NCI-H146 treated with DMSO at 0.1 percent for 48 hours (cell line): ENCODE data around the gene GAGE2A.
"Not testable (repeated sequence)": the region's sequence is repeated elsewhere in the genome, so short reads cannot be mapped to it uniquely, and the experiment has no call there.

Experiments
- DNase-seq: peaks from one replicate; lab custom pipeline; 2025; ENCODE audit not compliant: unreplicated experiment; lab: John Stamatoyannopoulos, UW

GAGE2A gene

DNA sequence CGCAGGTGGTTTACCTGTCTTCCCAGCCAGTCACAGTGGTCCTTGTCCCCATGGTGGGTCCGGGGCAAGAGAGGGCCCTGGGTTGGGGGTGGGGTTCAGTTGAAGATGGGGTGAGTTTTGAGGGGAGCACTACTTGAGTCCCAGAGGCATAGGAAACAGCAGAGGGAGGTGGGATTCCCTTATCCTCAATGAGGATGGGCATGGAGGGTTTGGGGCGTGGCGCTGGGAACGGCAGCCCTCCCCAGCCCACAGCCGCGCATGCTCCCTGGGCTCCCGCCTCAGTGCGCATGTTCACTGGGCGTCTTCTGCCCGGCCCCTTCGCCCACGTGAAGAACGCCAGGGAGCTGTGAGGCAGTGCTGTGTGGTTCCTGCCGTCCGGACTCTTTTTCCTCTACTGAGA is at the start of gene GAGE2A:
Gene GAGE2A (plus strand): TSS at position 301 of the 400 bp plus-strand sequence. CDS start 1,155 bp downstream, outside the sequence.
- DNase-seq, result not testable (repeated sequence)

GRCh38 chrX:49541433-49541832 is 47.9 kb upstream of the GAGE2A start, which contains the start of gene GAGE12D:
Gene GAGE12D, plus strand, starts transcription at chrX:49541733. Its CDS starts 1,155 bp downstream, at chrX:49542888.
- not testable (repeated sequence) for DNase-seq

GRCh38 chrX:49550989-49551388 is 38.3 kb upstream of the GAGE2A start, which contains the start of gene GAGE12E:
Gene GAGE12E, plus strand, starts transcription at chrX:49551289. Its CDS starts 1,155 bp downstream, at chrX:49552444.
- DNase-seq, result not testable (repeated sequence)

- not testable (repeated sequence) for DNase-seq
These were observed 28.8 kb upstream of the GAGE2A start, which contains the start of gene GAGE12F for GRCh38 chrX:49560542-49560941. Gene GAGE12F, plus strand, starts transcription at chrX:49560842. Its CDS starts 1,155 bp downstream, at chrX:49561997.

GRCh38 chrX:49568728-49569127 is 20.6 kb upstream of the GAGE2A start:
- DNase-seq, result not testable (repeated sequence)

DNA sequence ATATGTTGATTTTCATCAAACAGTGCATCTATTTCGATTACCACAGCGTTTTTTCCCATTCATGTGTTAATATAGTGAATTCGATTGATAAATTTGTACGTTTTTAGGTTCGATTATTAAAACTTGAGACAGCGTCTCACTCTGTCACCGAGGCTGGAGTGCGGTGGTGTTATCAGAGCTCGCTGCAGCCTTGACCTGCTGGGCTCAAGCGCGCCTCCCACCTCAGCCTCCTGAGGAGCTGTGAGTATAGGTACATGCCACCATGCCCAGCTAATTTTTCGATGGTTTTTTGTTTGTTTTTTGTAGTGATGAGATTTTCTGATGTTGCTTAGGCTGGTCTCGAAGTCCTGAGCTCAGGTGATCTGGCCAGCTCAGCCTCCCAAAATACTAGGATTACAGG is 20.1 kb upstream of the GAGE2A start:
- not testable (repeated sequence) for DNase-seq

DNA sequence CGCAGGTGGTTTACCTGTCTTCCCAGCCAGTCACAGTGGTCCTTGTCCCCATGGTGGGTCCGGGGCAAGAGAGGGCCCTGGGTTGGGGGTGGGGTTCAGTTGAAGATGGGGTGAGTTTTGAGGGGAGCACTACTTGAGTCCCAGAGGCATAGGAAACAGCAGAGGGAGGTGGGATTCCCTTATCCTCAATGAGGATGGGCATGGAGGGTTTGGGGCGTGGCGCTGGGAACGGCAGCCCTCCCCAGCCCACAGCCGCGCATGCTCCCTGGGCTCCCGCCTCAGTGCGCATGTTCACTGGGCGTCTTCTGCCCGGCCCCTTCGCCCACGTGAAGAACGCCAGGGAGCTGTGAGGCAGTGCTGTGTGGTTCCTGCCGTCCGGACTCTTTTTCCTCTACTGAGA is 19.2 kb upstream of the GAGE2A start, which contains the start of gene GAGE12G:
Gene GAGE12G (plus strand): TSS at position 301 of the 400 bp plus-strand sequence. CDS start 1,155 bp downstream, outside the sequence.
- DNase-seq, result not testable (repeated sequence)

DNA sequence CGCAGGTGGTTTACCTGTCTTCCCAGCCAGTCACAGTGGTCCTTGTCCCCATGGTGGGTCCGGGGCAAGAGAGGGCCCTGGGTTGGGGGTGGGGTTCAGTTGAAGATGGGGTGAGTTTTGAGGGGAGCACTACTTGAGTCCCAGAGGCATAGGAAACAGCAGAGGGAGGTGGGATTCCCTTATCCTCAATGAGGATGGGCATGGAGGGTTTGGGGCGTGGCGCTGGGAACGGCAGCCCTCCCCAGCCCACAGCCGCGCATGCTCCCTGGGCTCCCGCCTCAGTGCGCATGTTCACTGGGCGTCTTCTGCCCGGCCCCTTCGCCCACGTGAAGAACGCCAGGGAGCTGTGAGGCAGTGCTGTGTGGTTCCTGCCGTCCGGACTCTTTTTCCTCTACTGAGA is 9.6 kb upstream of the GAGE2A start, which contains the start of gene GAGE12H:
Gene GAGE12H (plus strand): TSS at position 301 of the 400 bp plus-strand sequence. CDS start 1,155 bp downstream, outside the sequence.
- not testable (repeated sequence) for DNase-seq

GRCh38 chrX:49589769-49590478 is 628 bp downstream of the GAGE2A start:
- not testable (repeated sequence) for DNase-seq

DNA sequence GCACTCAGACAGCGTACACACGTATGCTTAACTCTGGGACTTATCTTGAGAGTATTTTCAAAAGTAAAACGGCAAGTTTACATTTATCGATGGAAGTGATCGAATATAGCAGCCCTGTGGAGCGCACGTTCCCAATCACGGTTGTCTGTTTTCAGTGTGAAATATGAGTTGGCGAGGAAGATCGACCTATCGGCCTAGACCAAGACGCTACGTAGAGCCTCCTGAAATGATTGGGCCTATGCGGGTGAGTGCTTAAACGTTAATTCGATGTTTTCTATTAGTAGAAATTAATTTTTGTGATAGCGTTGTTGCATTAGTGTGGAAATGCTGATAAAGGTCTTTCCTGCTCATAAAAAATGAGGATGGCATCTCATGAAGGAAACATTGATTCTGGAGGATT is 1.2 kb downstream of the GAGE2A start:
- DNase-seq, result not testable (repeated sequence)

GRCh38 chrX:49598720-49599119 is 9.4 kb downstream of the GAGE2A start, which contains the start of gene GAGE1:
Gene GAGE1, plus strand, starts transcription at chrX:49599020. Its CDS starts 1,155 bp downstream, at chrX:49600175.
- DNase-seq, result not testable (repeated sequence)

DNA sequence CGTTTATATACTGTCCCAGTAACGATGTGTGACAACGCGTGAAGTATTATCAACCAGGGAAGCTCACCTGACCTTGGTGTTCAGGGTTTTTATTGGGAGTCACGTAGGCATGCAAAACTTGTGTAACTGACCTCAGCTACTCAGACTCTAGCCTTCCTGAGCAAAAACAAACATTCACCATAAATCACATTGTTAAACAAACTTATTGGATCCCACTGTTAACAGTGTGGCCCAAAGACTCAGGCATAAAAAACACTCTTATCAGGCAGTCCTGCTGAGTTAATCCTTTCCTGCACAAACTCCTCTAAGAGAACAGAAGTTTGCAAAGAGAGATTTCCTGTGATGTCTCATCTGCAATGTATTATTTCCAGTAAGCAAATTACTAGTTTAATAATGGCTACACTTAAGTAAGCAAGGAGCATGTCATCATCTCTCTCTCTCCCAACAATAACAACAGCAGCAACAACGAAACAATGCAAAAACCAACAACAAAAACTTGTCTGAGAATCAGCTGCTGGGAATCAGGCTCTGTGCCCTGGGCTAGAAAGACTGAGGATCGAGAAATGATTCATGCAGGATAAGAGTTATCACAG is 21.5 kb downstream of the GAGE2A start:
- DNase-seq, result no peak

GRCh38 chrX:49618574-49618973 is 29.3 kb downstream of the GAGE2A start:
- no peak for DNase-seq

DNA sequence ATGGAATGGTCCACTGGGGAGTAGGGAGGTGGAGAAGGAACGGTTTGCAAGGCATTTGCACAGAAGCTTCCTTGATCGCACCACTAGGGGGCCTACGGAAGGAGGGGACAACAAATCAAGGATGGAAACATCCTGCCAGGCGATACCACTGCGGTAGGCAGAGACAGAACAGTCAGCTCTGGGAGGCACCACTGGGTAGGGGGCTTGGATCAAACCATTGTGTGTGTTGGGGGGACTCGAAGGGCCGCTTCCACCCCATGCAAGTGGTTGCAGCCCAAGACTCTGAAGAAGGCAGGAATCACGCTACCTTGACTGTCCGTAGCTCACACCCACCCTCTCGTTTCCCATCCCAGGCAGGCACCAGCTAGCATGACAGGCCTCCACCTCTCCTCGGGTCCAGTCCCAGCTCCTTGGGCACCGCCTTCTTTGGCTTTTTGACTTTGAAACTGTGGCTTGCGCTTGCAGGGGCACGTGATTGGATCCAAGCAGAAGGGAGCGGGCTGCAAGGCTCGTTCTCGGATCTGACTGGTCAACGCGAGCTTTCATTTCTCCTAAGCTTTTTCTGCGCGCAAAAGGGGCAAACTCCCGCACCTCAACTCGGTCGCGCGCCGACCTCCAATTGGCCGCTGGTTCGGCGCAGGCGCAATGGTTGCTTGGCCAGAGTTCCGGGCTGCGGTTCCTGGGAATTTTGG is 37.9 kb downstream of the GAGE2A start:
- DNase-seq, result no peak

GRCh38 chrX:49644991-49645637 is 55.8 kb downstream of the GAGE2A start:
- no peak for DNase-seq
